ENCODE measurements around the gene BCL2L11. TPM values are rescaled to one million over a fixed set of nuclear protein-coding genes. Genes with fewer than 3 reads are reported as not detected.

BCL2L11 gene
- total RNA-seq, 6 donors from 2014 or later = 14.8 to 76.5 (median 31.4) TPM

- H3K27ac ChIP-seq = no peak overlapping the region
- ATAC-seq (ENCODE audit: low FRiP score in 2 of 2) = no peak
- H3K4me1 ChIP-seq = peaks cover 0 to 18% (median 8%) of the 10 kb centered on the region in 4 donors
- H3K36me3 ChIP-seq = no peaks in the 10 kb centered on the region
- H3K9me3 ChIP-seq = no peaks in the 10 kb centered on the region
- no peaks in the 10 kb centered on the region for H3K27me3 ChIP-seq
- no peak overlapping the region for H3K4me3 ChIP-seq
- no peak for TF ChIP-seq EP300 (IDR thresholded peaks at IDR 0.05)
- 82 to 90% methylated on average over 10 of the region's 10 CpGs for WGBS, 2 donors
- DNase-seq = no peak
These were observed 65.5 kb downstream of the BCL2L11 start for GRCh38 chr2:111186121-111186715.

GRCh38 chr2:111186933-111187332 lies 66.2 kb downstream of the BCL2L11 start:
- WGBS, 2 donors = 90 to 94% methylated on average over 6 of the region's 6 CpGs
- Histone ChIP-seq H3K27me3 (no peaks in the 10 kb centered on the region), H3K9me3 (no peaks in the 10 kb centered on the region), H3K4me3 (no peak overlapping the region), H3K36me3 (no peaks in the 10 kb centered on the region), H3K4me1 (peaks cover 0 to 18% (median 8%) of the 10 kb centered on the region in 4 donors), H3K27ac (no peak overlapping the region)
- ATAC-seq (ENCODE audit: low FRiP score in 2 of 2) (no peak), DNase-seq (no peak)
- no peak for TF ChIP-seq EP300 (IDR thresholded peaks at IDR 0.05)
- no peak for TF ChIP-seq POLR2A (IDR thresholded peaks at IDR 0.05)
- TF ChIP-seq POLR2AphosphoS5 (IDR thresholded peaks at IDR 0.05) = no peak
- TF ChIP-seq CTCF (IDR thresholded peaks at IDR 0.05) = no peak

GRCh38 chr2:111188681-111189080 lies 68.0 kb downstream of the BCL2L11 start:
- Histone ChIP-seq H3K4me3 (no peak overlapping the region), H3K4me1 (peaks cover 0 to 13% (median 8%) of the 10 kb centered on the region in 4 donors), H3K9me3 (no peaks in the 10 kb centered on the region), H3K27me3 (no peaks in the 10 kb centered on the region), H3K36me3 (no peaks in the 10 kb centered on the region), H3K27ac (no peak overlapping the region)
- ATAC-seq (ENCODE audit: low FRiP score in 2 of 2) = no peak
- DNase-seq = no peak
- TF ChIP-seq CTCF (IDR thresholded peaks at IDR 0.05) = no peak
- no peak for TF ChIP-seq EP300 (IDR thresholded peaks at IDR 0.05)
- no peak for TF ChIP-seq POLR2A (IDR thresholded peaks at IDR 0.05)
- 95 to 100% methylated on average over 3 of the region's 3 CpGs for WGBS, 2 donors

GRCh38 chr2:111189106-111189505 lies 68.4 kb downstream of the BCL2L11 start:
- Histone ChIP-seq H3K27ac (no peak overlapping the region), H3K4me1 (peaks cover 0 to 9% (median 6%) of the 10 kb centered on the region in 4 donors), H3K9me3 (no peaks in the 10 kb centered on the region), H3K27me3 (no peaks in the 10 kb centered on the region), H3K36me3 (no peaks in the 10 kb centered on the region), H3K4me3 (no peak overlapping the region)
- WGBS, 2 donors = 75 to 100% methylated on average over 2 of the region's 2 CpGs
- ATAC-seq (ENCODE audit: low FRiP score in 2 of 2) (no peak), DNase-seq (no peak)
- no peak for TF ChIP-seq EP300 (IDR thresholded peaks at IDR 0.05)
- TF ChIP-seq POLR2A (IDR thresholded peaks at IDR 0.05) = no peak
- TF ChIP-seq POLR2AphosphoS5 (IDR thresholded peaks at IDR 0.05) = no peak
- TF ChIP-seq CTCF (IDR thresholded peaks at IDR 0.05) = no peak

GRCh38 chr2:111190816-111191540 lies 70.3 kb downstream of the BCL2L11 start:
- ATAC-seq (ENCODE audit: low FRiP score in 2 of 2) (no peak), DNase-seq (no peak)
- WGBS, 2 donors = 95 to 99% methylated on average over 7 of the region's 7 CpGs
- no peaks in the 10 kb centered on the region for H3K36me3 ChIP-seq
- no peaks in the 10 kb centered on the region for H3K9me3 ChIP-seq
- no peak overlapping the region for H3K27ac ChIP-seq
- peaks cover 0 to 2% (median 1%) of the 10 kb centered on the region in 4 donors for H3K4me1 ChIP-seq
- no peak for TF ChIP-seq POLR2AphosphoS5 (IDR thresholded peaks at IDR 0.05)
- no peak for TF ChIP-seq POLR2A (IDR thresholded peaks at IDR 0.05)
- TF ChIP-seq CTCF (IDR thresholded peaks at IDR 0.05) = no peak
- TF ChIP-seq EP300 (IDR thresholded peaks at IDR 0.05) = no peak
- H3K4me3 ChIP-seq = no peak overlapping the region
- H3K27me3 ChIP-seq = no peaks in the 10 kb centered on the region
